DND-41 (cell line): ENCODE data around the gene LAT.
A peak's percentile ranks its signal among the peaks of the same experiment; 100 is the strongest.

Experiments used
- ATAC-seq: fragments of 200-7000 bp; cut with Tn5 transposase; 3 replicates; pipeline ENCODE4 v1.9.1; 2021; ENCODE audit warnings: low read depth; ENCODE audit not compliant: insufficient read depth
- DNase-seq: peaks from one replicate; pipeline ENCODE4 v3.0.0-alpha.2; 2020
- H2AFZ ChIP-seq: 2 replicates; pipeline ENCODE4 v1.6.0; 2012; ENCODE audit warnings: low read depth, low read length
- H3K27ac ChIP-seq: 2 replicates; pipeline ENCODE4 v1.5.1; 2012; ENCODE audit warnings: low read length, inconsistent platforms
- H3K27me3 ChIP-seq: fragments of 200-600 bp; sonication (generic); 2 replicates; pipeline ENCODE4 v1.6.0; 2012; ENCODE audit warnings: low read length, mild to moderate bottlenecking, inconsistent platforms; ENCODE audit not compliant: insufficient read depth, poor library complexity
- H3K36me3 ChIP-seq: 2 replicates; pipeline ENCODE4 v1.5.1; 2012; ENCODE audit warnings: low read length, inconsistent platforms; ENCODE audit not compliant: insufficient read depth
- H3K4me1 ChIP-seq: 2 replicates; pipeline ENCODE4 v1.5.1; 2012; ENCODE audit warnings: mild to moderate bottlenecking, low read length; ENCODE audit not compliant: insufficient read depth
- H3K4me2 ChIP-seq: 2 replicates; pipeline ENCODE4 v1.6.0; 2012; ENCODE audit warnings: mild to moderate bottlenecking, moderate library complexity, low read length, inconsistent platforms; ENCODE audit not compliant: insufficient read depth
- H3K4me3 ChIP-seq, 2 experiments: fragments of 200-600 bp in 1 of 2; shearing (Covaris generic) in 1 of 2; 2 replicates each; pipeline ENCODE4 v1.5.1; 2012 to 2016; ENCODE audit warnings: inconsistent platforms in 2 of 2, low read length in 2 of 2, mild to moderate bottlenecking in 2 of 2, low read depth in 1 of 2, moderate library complexity in 1 of 2
- H3K79me2 ChIP-seq: 2 replicates; pipeline ENCODE4 v1.6.0; 2012; ENCODE audit warnings: low read length, inconsistent platforms; ENCODE audit not compliant: insufficient read depth
- H3K9ac ChIP-seq: 2 replicates; pipeline ENCODE4 v1.6.0; 2012; ENCODE audit warnings: low read depth, mild to moderate bottlenecking, inconsistent platforms, low read length, moderate library complexity
- H3K9me3 ChIP-seq: 2 replicates; pipeline ENCODE4 v1.5.1; 2012; ENCODE audit warnings: low read length, moderate library complexity, mild to moderate bottlenecking, inconsistent platforms; ENCODE audit not compliant: insufficient read depth, severe bottlenecking
- H4K20me1 ChIP-seq: 2 replicates; pipeline ENCODE4 v1.6.0; 2012; ENCODE audit warnings: low read length; ENCODE audit not compliant: insufficient read depth
- EZH2 ChIP-seq: IDR thresholded peaks from 3 replicates; pipeline ENCODE4 v1.6.1; 2012; ENCODE audit warnings: borderline replicate concordance, low read depth, mild to moderate bottlenecking, moderate library complexity, low read length, inconsistent platforms; ENCODE audit not compliant: severe bottlenecking
- TF ChIP-seq, protein P1 (sequence below): IDR thresholded peaks from 2 replicates; pipeline ENCODE4 v1.5.1; 2012; ENCODE audit warnings: borderline replicate concordance, low read length, moderate library complexity, mild to moderate bottlenecking; ENCODE audit not compliant: poor library complexity, severe bottlenecking; ENCODE audit errors: extremely low read depth

LAT gene

DNA sequence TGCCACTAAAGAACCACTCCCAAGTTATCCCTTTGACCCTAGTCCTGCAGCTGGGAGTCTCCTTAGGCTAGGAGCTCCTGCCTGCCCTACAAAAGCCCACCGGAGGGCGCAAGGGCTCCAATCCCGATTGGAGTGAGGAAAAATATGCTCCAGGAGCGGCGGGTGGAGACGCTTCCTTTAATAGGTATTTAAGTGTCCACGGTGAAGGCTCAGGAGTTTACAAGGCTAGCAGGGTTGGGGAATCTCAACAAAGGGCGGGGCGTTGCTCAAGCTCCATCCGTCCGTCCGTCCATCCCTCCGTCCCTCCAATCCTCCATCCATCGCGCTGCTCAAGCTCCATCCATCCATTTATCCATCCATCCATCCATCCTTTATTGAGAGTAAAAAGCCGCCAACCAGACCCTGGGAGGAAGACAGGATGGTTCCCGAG, 10.8 kb upstream of the LAT start:
- Histone ChIP-seq H3K27ac (peak overlapping the region; percentile 81), H3K4me2 (peak overlapping the region; percentile 93), H3K4me1 (peaks cover 32% of the 10 kb centered on the region), H4K20me1 (no peaks in the 10 kb centered on the region), H3K4me3 (peak overlapping the region; percentile 46 to 92), H3K36me3 (peaks cover 18% of the 10 kb centered on the region), H3K27me3 (no peaks in the 10 kb centered on the region), H3K79me2 (peaks cover 28% of the 10 kb centered on the region), H2AFZ (peak overlapping the region; percentile 93), H3K9ac (peak overlapping the region; percentile 70), H3K9me3 (no peaks in the 10 kb centered on the region)
- peak; percentile 57 for DNase-seq
- no peak for TF ChIP-seq EZH2
- TF ChIP-seq, protein P1, sequence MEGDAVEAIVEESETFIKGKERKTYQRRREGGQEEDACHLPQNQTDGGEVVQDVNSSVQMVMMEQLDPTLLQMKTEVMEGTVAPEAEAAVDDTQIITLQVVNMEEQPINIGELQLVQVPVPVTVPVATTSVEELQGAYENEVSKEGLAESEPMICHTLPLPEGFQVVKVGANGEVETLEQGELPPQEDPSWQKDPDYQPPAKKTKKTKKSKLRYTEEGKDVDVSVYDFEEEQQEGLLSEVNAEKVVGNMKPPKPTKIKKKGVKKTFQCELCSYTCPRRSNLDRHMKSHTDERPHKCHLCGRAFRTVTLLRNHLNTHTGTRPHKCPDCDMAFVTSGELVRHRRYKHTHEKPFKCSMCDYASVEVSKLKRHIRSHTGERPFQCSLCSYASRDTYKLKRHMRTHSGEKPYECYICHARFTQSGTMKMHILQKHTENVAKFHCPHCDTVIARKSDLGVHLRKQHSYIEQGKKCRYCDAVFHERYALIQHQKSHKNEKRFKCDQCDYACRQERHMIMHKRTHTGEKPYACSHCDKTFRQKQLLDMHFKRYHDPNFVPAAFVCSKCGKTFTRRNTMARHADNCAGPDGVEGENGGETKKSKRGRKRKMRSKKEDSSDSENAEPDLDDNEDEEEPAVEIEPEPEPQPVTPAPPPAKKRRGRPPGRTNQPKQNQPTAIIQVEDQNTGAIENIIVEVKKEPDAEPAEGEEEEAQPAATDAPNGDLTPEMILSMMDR: peak; percentile 78
- peak; percentile 36 for ATAC-seq

DNA sequence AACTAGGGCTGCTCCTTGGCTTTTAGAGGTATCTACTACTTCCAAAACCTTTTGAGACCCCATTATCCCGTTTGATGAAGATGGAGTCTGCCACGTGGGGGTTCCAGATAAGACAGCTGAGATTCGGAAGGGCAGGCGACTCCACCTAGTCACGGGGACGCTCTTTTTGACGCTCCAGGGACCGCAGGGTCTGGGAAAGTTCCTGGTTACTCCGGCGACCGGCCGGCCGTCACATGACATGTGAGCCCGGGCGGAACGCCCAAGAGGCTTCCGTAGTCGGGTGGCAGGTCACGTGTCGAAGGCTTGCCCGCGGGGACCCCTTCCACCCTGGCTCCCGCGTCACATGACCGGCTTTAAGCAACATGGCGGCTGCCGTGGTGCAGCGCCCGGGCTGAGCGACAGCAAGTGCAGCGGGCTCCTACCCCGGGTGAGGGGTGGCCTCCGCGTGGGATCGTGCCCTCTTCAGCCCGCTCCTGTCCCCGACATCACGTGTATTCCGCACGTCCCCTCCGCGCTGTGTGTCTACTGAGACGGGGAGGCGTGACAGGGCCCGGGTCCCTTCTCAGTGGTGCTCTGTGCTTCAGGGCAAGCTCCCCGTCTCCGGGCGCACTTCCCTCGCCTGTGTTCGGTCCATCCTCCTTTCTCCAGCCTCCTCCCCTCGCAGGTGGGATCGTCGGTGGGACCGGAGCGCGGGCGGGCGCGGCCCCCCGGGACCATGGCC, 10.3 kb upstream of the LAT start, which contains the start of gene SPNS1:
TSS of gene SPNS1 (plus strand) at position 342 of the 721 bp plus-strand sequence. CDS start at position 716, 374 bp downstream.
- Histone ChIP-seq H3K4me1 (peaks cover 32% of the 10 kb centered on the region), H3K36me3 (peaks cover 23% of the 10 kb centered on the region), H3K27me3 (no peaks in the 10 kb centered on the region), H3K79me2 (peaks cover 28% of the 10 kb centered on the region), H3K9me3 (no peaks in the 10 kb centered on the region), H2AFZ (peak within 1 kb of the TSS; percentile 93), H4K20me1 (no peaks in the 10 kb centered on the region), H3K4me2 (peak within 1 kb of the TSS; percentile 93), H3K27ac (peak within 1 kb of the TSS; percentile 81), H3K4me3 (peak within 1 kb of the TSS; percentile 46 to 92), H3K9ac (peak within 1 kb of the TSS; percentile 70)
- DNase-seq (peak; percentile 94), ATAC-seq (peak; percentile 92)
- TF ChIP-seq EZH2: no peak
- TF ChIP-seq, protein P1: no peak

DNA sequence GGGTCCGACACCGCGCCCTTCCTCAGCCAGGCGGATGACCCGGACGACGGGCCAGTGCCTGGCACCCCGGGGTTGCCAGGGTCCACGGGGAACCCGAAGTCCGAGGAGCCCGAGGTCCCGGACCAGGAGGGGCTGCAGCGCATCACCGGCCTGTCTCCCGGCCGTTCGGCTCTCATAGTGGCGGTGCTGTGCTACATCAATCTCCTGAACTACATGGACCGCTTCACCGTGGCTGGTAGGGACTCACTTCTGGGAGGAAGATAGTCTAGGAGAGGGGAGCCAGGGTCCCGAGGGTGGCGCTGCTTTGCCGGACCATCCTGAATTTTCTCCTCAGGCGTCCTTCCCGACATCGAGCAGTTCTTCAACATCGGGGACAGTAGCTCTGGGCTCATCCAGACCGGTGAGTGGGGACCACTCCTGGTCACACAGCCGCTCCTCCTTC, 9.7 kb upstream of the LAT start:
- Histone ChIP-seq H3K9me3 (no peaks in the 10 kb centered on the region), H3K9ac (peak overlapping the region; percentile 70), H3K27ac (peak overlapping the region; percentile 57), H3K4me1 (peaks cover 32% of the 10 kb centered on the region), H3K36me3 (peaks cover 23% of the 10 kb centered on the region), H3K4me2 (peak overlapping the region; percentile 93), H4K20me1 (no peaks in the 10 kb centered on the region), H3K27me3 (no peaks in the 10 kb centered on the region), H3K79me2 (peaks cover 28% of the 10 kb centered on the region), H2AFZ (peak overlapping the region; percentile 93), H3K4me3 (peak overlapping the region; percentile 46 to 92)
- ATAC-seq (no peak), DNase-seq (no peak)
- TF ChIP-seq, protein P1: no peak
- TF ChIP-seq EZH2: no peak
